GM12878 (cell line): ENCODE results near the gene NEK11. TPM values are rescaled to one million over a fixed set of nuclear protein-coding genes. Genes with fewer than 3 reads are reported as not detected.
"Not testable (repeated sequence)": the region's sequence is repeated elsewhere in the genome, so short reads cannot be mapped to it uniquely, and the experiment has no call there.

ENCODE experiments used
- ATAC-seq: fragments of 200-7000 bp; cut with Tn5 transposase; 3 replicates; pipeline ENCODE4 v1.9.1; 2020; ENCODE audit warnings: mild to moderate bottlenecking, moderate library complexity
- BruUV-seq: library from RNA; stranded (reverse); fragments of 400-500 nt; replicated peaks from 2 replicates; lab custom pipeline; 2021; lab: Mats Ljungman, UMichigan
- CTCF ChIA-PET: fragments of 300-600 bp; sonication (Branson Sonifier 250); formaldehyde crosslinking; extraction: SDS; loops from one replicate; lab custom pipeline; 2021; ENCODE audit warnings: inconsistent platforms; lab: Yijun Ruan, JAX
- POLR2A ChIA-PET: fragments of 350-600 bp; formaldehyde crosslinking; extraction: SDS; loops from one replicate; lab custom pipeline; 2021; ENCODE audit warnings: inconsistent platforms; lab: Charles Lee
- RAD21 ChIA-PET: fragments of 300-600 bp; sonication (Branson Sonifier 250); formaldehyde crosslinking; loops from one replicate; lab custom pipeline; 2023; ENCODE audit warnings: antibody characterized with exemption; ENCODE audit not compliant: unreplicated experiment; lab: Charles Lee
- SMC1A ChIA-PET: fragments of 300-600 bp; sonication (Branson Sonifier 250); formaldehyde crosslinking; loops from one replicate; lab custom pipeline; 2023; ENCODE audit not compliant: unreplicated experiment, uncharacterized antibody; lab: Charles Lee
- DNase-seq: peaks from one replicate; pipeline ENCODE4 v3.0.0-alpha.2; 2011; ENCODE audit warnings: low read depth, low spot score
- FAIRE-seq: peaks from 3 replicates; lab custom pipeline; 2011; peaks lifted over from hg19 to GRCh38; lab: Jason Lieb, UNC
- H2AFZ ChIP-seq: 2 replicates; pipeline ENCODE4 v1.6.0; 2011; ENCODE audit warnings: low read depth, low read length, control low read depth; ENCODE audit not compliant: control insufficient read depth
- H3K27ac ChIP-seq: 2 replicates; pipeline ENCODE4 v1.5.1; 2011; ENCODE audit warnings: control low read depth; ENCODE audit not compliant: control insufficient read depth, insufficient read depth
- H3K27me3 ChIP-seq, 2 experiments: replicated peaks in 1 of 2; 2 replicates each; pipeline versions ENCODE4 v1.6.0 to v1.6.1; 2011; ENCODE audit warnings: low read length in 1 of 2; ENCODE audit not compliant: control insufficient read depth in 2 of 2, insufficient read depth in 2 of 2
- H3K36me3 ChIP-seq, 2 experiments: 2 replicates each; pipeline ENCODE4 v1.5.1; 2011; ENCODE audit warnings: low read length in 1 of 2; ENCODE audit not compliant: control insufficient read depth in 2 of 2, insufficient read depth in 2 of 2
- H3K4me1 ChIP-seq: 2 replicates; pipeline ENCODE4 v1.6.1; 2011; ENCODE audit warnings: mild to moderate bottlenecking, low read length, moderate library complexity, mixed read lengths; ENCODE audit not compliant: control insufficient read depth, insufficient read depth
- H3K4me2 ChIP-seq: 2 replicates; pipeline ENCODE4 v1.6.0; 2011; ENCODE audit warnings: control low read depth; ENCODE audit not compliant: control insufficient read depth, insufficient read depth
- H3K4me3 ChIP-seq: fragments of 200-600 bp; sonication (generic); 2 replicates; pipeline ENCODE4 v1.5.1; 2016
- H3K79me2 ChIP-seq: 2 replicates; pipeline ENCODE4 v1.6.0; 2011; ENCODE audit warnings: low read length; ENCODE audit not compliant: control insufficient read depth, insufficient read depth
- H3K9ac ChIP-seq: 2 replicates; pipeline ENCODE4 v1.8.0; 2011; ENCODE audit warnings: low read length, control low read depth, mixed read lengths; ENCODE audit not compliant: control insufficient read depth, insufficient read depth
- H3K9me3 ChIP-seq: replicated peaks from 3 replicates; pipeline ENCODE4 v1.5.1; 2011; ENCODE audit warnings: mild to moderate bottlenecking, low read length; ENCODE audit not compliant: control insufficient read depth, insufficient read depth
- H4K20me1 ChIP-seq: 2 replicates; pipeline ENCODE4 v1.6.0; 2011; ENCODE audit not compliant: control insufficient read depth, insufficient read depth
- LARP7 ChIP-seq: fragments of 450-650 bp; IDR thresholded peaks from 2 replicates; pipeline ENCODE4 v1.6.1; 2017; ENCODE audit warnings: mild to moderate bottlenecking
- MTA2 ChIP-seq: fragments of 450-650 bp; IDR thresholded peaks from 2 replicates; pipeline ENCODE4 v1.6.1; 2016; ENCODE audit warnings: low read depth, mild to moderate bottlenecking, moderate library complexity
- NBN ChIP-seq: fragments of 450-650 bp; IDR thresholded peaks from 2 replicates; pipeline ENCODE4 v1.6.1; 2016
- POU2F2 ChIP-seq: IDR thresholded peaks from 3 replicates; pipeline ENCODE4 v1.6.1; 2011; ENCODE audit warnings: low read depth, mild to moderate bottlenecking, low read length, borderline replicate concordance
- TCF3 ChIP-seq: IDR thresholded peaks from 2 replicates; pipeline ENCODE4 v1.6.1; 2012; ENCODE audit warnings: low read depth, mild to moderate bottlenecking, low read length, borderline replicate concordance; ENCODE audit not compliant: insufficient read depth
- WGBS: methylation state at CpG from one replicate; pipeline ENCODE4 v1.1.6; 2016; ENCODE audit warnings: low lambda C conversion rate; ENCODE audit not compliant: insufficient replicate concordance, insufficient coverage; ENCODE audit errors: missing lambda C conversion rate; 5-methylcytosine and 5-hydroxymethylcytosine counted together
- in situ Hi-C: fragments of 300-500 bp; cut with MboI; formaldehyde crosslinking; loops from 9 replicates; pipeline ENCODE4 v1.14.3; 2018; ENCODE audit warnings: mixed read lengths
- intact Hi-C: fragments of 100-400 bp; cut with micrococcal nuclease; formaldehyde crosslinking; loops from one replicate; pipeline ENCODE4 v1.14.2; 2022; ENCODE audit not compliant: unreplicated experiment
- polyA plus RNA-seq, 11 experiments: library from polyadenylated mRNA; depleted of rRNA in 4 of 11; unstranded in 6 of 11; stranded (reverse) in 5 of 11; fragments of >200 nt; fragmentation: Nextera tagmentation in 4 of 11; fragmentation: Illumina TruSeq in 1 of 11; extraction: Ambion mirVana in 4 of 11; extraction: Trizol in 1 of 11; gene quantifications; 1 replicate in 1 of 11; 2 replicates in 10 of 11; pipeline versions ENCODE4 v1.2.1 to v1.2.3, GENCODE V29; 2011 to 2016; ENCODE audit warnings: inconsistent platforms in 2 of 11, missing spikeins in 2 of 11, low read depth in 1 of 11
- total RNA-seq, 4 experiments: library from RNA; depleted of rRNA in 3 of 4; stranded (reverse); fragments of >200 nt in 3 of 4; fragmentation: Illumina TruSeq in 1 of 4; extraction: Trizol in 1 of 4; gene quantifications; 2 replicates each; pipeline versions ENCODE4 v1.2.1 to v1.2.3, GENCODE V29; 2013 to 2021

NEK11 gene
- total and polyA plus RNA-seq, 10 of the 15 experiments (the other 5 are each of a cell fraction or from before 2014, with no cell fraction given), result 0.05 to 0.94 (median 0.36) TPM; not detected in 1

- DNase-seq, H3K27me3 ChIP-seq, H3K9me3 ChIP-seq, H4K20me1 ChIP-seq, H3K4me1 ChIP-seq, H3K36me3 ChIP-seq, ATAC-seq, in situ Hi-C loops: not testable (repeated sequence)
- H2AFZ ChIP-seq, result peak overlapping the region; percentile 64
- peak overlapping the region; percentile 29 for H3K27ac ChIP-seq
- 2% methylated on average over 16 of the region's 16 CpGs for WGBS
- BruUV-seq, result TSS peak; percentile 70
- intact Hi-C loops, result loop anchor here (5.0 kb wide), 1 partner anchor 354 kb away; the partner anchor contains the start of genes ASTE1 and NEK11
- peak overlapping the region; percentile 45 for H3K4me2 ChIP-seq
- ChIA-PET RAD21 (interaction anchor here (1.4 kb wide), 1 partner anchor 119 kb away, joined by 3 read pairs; no protein-coding TSS in a partner anchor), CTCF (interaction anchor here (0.6 to 1.5 kb wide), 4 partner anchors 10 to 415 kb away, joined by 3 read pairs; no protein-coding TSS in a partner anchor), SMC1A (interaction anchor here (0.9 to 1.3 kb wide), 2 partner anchors 415 to 488 kb away, joined by 3 read pairs; no protein-coding TSS in a partner anchor), POLR2A (interaction anchor here (0.6 to 1.9 kb wide), 4 partner anchors 9 to 55 kb away, joined by 3 to 7 read pairs (median 4); no protein-coding TSS in a partner anchor)
- H3K4me3 ChIP-seq, result peak overlapping the region; percentile 90
- peak overlapping the region; percentile 57 for H3K9ac ChIP-seq
- peak; percentile 75 for FAIRE-seq
- 0 out of 2 replicates have a peak, but pooled peaks have one; percentile 13 for TF ChIP-seq NBN
- TF ChIP-seq TCF3, result 0 out of 2 replicates have a peak, but pooled peaks have one; percentile 8
- peak; percentile 41; the same call in 1 of the 2 replicates for TF ChIP-seq LARP7
- TF ChIP-seq MTA2, result 0 out of 2 replicates have a peak, but pooled peaks have one; percentile 14
- peak; percentile 56; the same call in 1 of the 3 replicates for TF ChIP-seq POU2F2
- TF ChIP-seq, all 136 proteins: peak for 5; not testable (repeated sequence) for 131
- H3K79me2 ChIP-seq, result not testable (repeated sequence)
Observed at GRCh38 chr3:131380821-131381444, 354.3 kb downstream of the NEK11 start.
